ENCODE results near the gene NFIX. TPM values are rescaled to one million over a fixed set of nuclear protein-coding genes. Genes with fewer than 3 reads are reported as not detected.

The NFIX gene
- total RNA-seq, 1 donor from 2014 or later: 146 TPM

GRCh38 chr19:13056052-13056660 lies 60.9 kb downstream of the NFIX start:
- H3K27me3 ChIP-seq (ENCODE audit: low read depth): no peaks in the 10 kb centered on the region
- H3K27ac ChIP-seq: peak overlapping the region; percentile 92
- ATAC-seq: peak; percentile 77 to 79
- no peaks in the 10 kb centered on the region for H3K36me3 ChIP-seq
- H3K9me3 ChIP-seq: no peaks in the 10 kb centered on the region
- TF ChIP-seq, protein P1, sequence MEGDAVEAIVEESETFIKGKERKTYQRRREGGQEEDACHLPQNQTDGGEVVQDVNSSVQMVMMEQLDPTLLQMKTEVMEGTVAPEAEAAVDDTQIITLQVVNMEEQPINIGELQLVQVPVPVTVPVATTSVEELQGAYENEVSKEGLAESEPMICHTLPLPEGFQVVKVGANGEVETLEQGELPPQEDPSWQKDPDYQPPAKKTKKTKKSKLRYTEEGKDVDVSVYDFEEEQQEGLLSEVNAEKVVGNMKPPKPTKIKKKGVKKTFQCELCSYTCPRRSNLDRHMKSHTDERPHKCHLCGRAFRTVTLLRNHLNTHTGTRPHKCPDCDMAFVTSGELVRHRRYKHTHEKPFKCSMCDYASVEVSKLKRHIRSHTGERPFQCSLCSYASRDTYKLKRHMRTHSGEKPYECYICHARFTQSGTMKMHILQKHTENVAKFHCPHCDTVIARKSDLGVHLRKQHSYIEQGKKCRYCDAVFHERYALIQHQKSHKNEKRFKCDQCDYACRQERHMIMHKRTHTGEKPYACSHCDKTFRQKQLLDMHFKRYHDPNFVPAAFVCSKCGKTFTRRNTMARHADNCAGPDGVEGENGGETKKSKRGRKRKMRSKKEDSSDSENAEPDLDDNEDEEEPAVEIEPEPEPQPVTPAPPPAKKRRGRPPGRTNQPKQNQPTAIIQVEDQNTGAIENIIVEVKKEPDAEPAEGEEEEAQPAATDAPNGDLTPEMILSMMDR (IDR thresholded peaks at IDR 0.05): no peak
- peak overlapping the region; percentile 11 for H3K4me3 ChIP-seq
- H3K4me1 ChIP-seq: peaks cover 99% of the 10 kb centered on the region
- DNase-seq: peak; percentile 92
- intact Hi-C loops (cut with DNase I): no loop called here

DNA sequence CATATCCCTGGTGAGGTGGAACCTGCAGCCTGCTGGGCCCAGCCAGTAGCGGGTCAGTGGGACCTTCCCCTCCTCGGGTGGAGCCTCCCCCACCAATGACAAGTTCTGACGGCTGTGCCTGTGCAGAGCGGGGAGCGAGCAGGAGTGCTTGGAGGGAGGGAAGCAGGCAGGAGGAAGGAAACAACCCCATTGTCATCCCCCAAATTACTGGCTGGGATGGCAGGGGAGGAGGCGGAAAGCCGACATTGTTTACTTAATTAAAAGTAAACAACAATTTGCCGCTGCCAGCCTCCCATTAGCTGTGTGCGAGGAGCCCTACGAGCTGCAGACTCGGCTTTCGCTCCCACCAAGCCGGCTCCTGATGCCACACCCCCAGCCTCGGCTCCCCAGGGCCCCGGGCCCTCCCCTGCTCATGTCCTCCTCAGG lies 61.9 kb downstream of the NFIX start:
- ATAC-seq: no peak
- H3K4me1 ChIP-seq: peaks cover 99% of the 10 kb centered on the region
- H3K4me3 ChIP-seq: peak overlapping the region; percentile 8
- DNase-seq: peak; percentile 52
- intact Hi-C loops (cut with DNase I): no loop called here
- H3K27ac ChIP-seq: peak overlapping the region; percentile 92
- no peaks in the 10 kb centered on the region for H3K36me3 ChIP-seq
- H3K9me3 ChIP-seq: no peaks in the 10 kb centered on the region
- TF ChIP-seq, protein P1 (IDR thresholded peaks at IDR 0.05): no peak
- no peaks in the 10 kb centered on the region for H3K27me3 ChIP-seq (ENCODE audit: low read depth)

- peak; percentile 36 for DNase-seq
- H3K9me3 ChIP-seq: no peaks in the 10 kb centered on the region
- peak overlapping the region; percentile 8 for H3K4me3 ChIP-seq
- no peaks in the 10 kb centered on the region for H3K36me3 ChIP-seq
- no peaks in the 10 kb centered on the region for H3K27me3 ChIP-seq (ENCODE audit: low read depth)
- TF ChIP-seq, protein P1 (IDR thresholded peaks at IDR 0.05): no peak
- peak overlapping the region; percentile 92 for H3K27ac ChIP-seq
- peaks cover 99% of the 10 kb centered on the region for H3K4me1 ChIP-seq
- no peak for ATAC-seq
- intact Hi-C loops (cut with DNase I): no loop called here
Measured at GRCh38 chr19:13057744-13058143, 62.5 kb downstream of the NFIX start.

- TF ChIP-seq, protein P1 (IDR thresholded peaks at IDR 0.05): no peak
- DNase-seq (peak; percentile 32), ATAC-seq (no peak)
- Histone ChIP-seq H3K4me1 (peaks cover 99% of the 10 kb centered on the region), H3K4me3 (no peak overlapping the region), H3K27me3 (ENCODE audit: low read depth) (no peaks in the 10 kb centered on the region), H3K9me3 (no peaks in the 10 kb centered on the region), H3K27ac (peak overlapping the region; percentile 92), H3K36me3 (no peaks in the 10 kb centered on the region)
- intact Hi-C loops (cut with DNase I): no loop called here
Measured at GRCh38 chr19:13058951-13059660, 63.8 kb downstream of the NFIX start.

DNA sequence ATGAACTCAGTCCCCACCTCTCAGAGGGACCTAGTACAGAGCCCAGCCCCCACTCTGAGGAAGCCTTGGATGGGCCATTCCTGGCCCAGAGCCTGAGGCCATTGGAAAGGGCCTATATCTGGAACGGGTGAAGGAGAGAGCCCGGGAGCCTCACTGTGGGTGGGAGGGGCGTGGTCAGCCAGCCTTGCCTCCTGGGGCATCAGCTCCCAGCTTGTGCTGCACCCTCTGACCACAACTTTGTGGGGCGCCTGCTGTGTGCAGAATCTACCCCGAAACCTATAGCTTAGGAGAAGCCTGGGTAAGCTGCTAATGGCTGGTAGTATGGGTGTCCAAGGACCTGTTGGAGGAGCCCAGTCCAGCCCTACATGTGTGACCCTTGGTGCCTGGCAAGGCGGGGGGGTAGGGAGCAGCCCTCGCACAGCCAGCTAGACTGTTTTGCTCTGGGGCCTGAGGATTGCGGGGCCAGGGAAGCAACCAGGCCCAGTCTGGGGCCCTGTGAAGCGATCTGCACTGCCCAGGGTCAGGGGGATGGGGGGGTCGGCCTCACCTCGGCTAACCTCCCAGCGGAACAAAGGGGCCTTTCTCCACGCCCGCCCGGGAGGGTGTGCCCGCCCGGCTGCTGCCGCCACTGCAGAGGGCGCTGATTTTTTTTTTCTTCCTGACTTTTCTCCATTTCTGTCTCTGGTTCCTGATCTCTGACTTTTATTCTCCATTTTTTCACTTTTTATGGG lies 65.1 kb downstream of the NFIX start:
- Histone ChIP-seq H3K4me1 (peaks cover 98% of the 10 kb centered on the region), H3K36me3 (peaks cover 2% of the 10 kb centered on the region), H3K27me3 (ENCODE audit: low read depth) (no peaks in the 10 kb centered on the region), H3K9me3 (no peaks in the 10 kb centered on the region), H3K4me3 (peak overlapping the region; percentile 52), H3K27ac (peak overlapping the region; percentile 55)
- intact Hi-C loops (cut with DNase I): no loop called here
- ATAC-seq: peak in 1 of 2 donors; percentile 1
- peak; percentile 54 for DNase-seq
- TF ChIP-seq, protein P1 (IDR thresholded peaks at IDR 0.05): no peak
